HG02938 (cell line): ENCODE results near the gene MPPED1.

Source experiments
- ATAC-seq: cut with Tn5 transposase; IDR thresholded peaks from one replicate; pipeline ENCODE4 v1.9.1; 2021; ENCODE audit warnings: mild to moderate bottlenecking, moderate library complexity; ENCODE audit not compliant: unreplicated experiment

The MPPED1 gene

DNA sequence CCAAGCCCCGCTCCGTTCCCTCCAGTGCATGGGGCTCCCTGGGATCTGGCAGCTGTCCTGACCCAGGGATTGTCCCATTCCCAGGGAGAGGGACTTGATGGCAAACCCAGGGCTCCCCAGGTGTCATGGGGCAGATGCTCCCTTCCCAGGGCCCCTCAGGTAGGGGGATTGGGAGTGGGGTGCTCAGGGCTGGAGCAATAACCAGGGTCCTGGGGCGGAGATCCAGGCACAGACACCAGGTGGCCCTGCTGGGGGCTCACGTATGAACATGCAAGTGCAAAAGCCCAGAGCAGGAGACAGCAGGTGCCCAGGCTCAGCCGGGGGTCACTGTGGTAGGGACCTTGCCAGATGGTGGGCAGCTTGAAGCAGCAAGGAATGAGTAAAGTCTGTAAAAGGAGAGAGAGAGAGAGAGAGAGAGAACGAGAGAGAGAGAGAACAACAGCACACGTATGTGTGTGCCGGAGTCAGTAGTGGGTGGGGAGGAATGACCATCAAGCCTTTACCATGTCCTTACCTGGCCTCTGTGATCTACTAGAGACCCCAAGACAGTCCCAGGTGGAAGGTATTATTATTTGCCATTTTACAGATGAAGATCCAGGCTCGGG is 19.3 kb upstream of the MPPED1 start:
- no peak for ATAC-seq

DNA sequence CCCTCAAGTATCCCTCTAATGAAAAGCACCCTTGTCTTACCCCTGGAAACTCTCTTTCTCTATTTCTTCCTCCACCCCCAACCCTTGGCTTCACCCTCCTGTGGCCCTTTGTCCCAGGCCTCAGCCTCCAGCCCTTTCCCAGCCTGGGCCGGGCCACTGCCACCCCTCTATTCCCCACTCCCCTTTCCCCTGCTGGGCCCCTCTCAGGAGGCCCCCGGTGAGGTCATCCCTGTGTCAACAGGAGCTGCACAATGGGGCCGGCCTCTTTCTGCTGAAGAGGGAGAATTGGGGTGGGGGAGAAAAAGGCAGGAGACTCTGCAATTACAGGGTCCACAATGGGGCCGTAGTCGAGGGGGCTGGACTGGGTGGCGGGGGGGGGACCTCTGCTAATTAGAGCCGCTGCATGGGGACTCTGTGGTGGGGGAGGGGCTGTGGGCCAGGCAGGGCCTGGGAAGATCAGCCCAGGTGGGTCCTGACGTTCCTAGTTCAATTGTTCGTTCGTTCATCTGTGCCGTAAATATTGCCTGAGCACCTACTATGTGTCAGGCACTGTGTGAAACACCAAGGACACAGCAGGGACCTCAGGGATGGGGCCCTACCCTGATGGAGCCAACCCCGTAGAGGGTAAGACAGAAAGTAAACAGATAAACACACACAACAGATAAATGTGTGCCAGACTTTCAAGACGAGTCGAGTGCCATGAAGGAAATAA is 18.5 kb upstream of the MPPED1 start:
- ATAC-seq, result no peak

DNA sequence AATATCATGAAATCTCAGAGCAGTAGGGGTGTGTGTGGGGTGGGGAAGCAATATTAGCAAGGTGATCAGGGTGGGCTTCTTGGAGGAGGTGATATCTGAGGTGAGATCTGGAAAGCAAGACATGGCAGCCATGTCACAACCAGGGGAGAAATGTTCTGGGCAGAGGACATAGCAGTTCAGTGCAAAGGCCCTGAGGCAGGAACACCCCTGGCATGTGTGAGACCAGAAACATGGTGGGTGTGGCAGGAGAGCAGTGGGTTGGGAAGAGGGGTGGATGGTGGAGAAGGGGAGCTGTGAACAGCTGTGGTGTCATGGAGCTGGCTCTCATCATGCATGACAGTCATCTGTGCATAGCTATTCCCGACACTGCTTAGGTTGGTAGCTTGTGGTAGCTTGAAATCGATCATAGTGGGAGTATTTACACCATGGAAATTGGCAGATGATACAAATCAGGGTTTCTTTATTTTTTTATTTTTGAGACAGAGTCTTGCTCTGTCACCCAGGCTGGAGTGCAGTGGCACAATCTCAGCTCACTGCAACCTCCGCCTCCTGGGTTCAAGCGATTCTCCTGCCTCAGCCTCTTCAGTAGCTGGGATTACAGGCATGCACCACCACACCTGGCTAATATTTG is 17.9 kb upstream of the MPPED1 start:
- ATAC-seq, result no peak

DNA sequence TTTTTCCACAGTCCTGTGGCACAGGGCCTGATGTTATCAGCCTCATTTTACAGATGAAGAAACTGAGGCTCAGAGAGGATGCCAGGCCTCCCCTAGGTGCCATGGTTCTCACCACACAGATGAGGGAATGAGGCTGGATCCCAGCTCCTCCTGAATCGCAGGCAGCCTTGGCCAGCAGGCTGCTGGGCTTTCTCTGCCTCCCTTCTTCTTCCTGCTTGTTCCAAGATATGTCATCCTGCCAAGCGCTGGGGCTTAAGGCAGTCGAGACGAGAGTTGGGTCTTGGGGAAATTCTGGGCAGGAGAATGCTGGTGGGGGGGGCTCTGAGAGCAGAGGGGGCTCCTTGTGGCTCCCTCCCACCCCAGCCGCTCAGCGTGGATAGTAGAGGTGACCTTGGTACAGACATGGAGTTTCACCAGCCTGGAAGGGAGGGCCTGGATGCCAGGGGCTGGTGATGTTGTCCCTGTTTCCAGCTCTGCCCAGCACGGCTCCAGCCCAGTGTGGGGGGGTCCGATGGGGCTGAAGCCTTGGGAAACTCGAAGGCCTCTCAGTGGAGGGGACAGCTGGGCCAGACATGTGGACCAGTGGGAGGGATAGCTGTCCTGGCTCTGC is 16.6 kb upstream of the MPPED1 start:
- ATAC-seq, result no peak

DNA sequence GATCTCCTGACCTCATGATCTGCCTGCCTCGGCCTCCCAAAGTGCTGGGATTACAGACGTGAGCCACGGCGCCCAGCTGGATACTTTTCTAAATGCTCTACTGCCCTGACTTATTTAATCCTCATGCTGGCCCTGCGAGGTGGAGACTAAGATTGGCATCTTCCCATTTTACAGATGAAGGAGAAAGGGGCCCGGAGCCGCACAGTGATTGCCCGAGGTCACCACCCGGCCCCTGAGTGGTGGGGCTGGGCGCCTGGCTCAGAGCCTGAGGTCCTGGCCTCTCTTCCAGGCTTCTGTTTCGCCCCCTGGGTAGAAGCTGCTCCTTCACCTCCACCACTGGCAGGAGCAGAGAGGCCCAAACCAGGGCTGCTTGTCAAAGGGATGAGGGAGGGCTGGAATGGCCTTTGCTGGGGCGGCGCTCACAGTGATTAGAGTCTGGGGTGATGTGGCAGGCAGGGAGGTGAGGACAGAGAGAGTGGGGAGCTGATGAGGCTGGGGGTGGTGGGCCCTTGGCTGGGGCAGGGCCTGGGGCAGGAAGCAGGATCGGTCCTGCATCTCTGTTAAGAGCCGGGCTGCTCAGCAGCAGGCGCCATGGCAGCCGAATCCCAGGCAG is 15.4 kb upstream of the MPPED1 start:
- no peak for ATAC-seq

DNA sequence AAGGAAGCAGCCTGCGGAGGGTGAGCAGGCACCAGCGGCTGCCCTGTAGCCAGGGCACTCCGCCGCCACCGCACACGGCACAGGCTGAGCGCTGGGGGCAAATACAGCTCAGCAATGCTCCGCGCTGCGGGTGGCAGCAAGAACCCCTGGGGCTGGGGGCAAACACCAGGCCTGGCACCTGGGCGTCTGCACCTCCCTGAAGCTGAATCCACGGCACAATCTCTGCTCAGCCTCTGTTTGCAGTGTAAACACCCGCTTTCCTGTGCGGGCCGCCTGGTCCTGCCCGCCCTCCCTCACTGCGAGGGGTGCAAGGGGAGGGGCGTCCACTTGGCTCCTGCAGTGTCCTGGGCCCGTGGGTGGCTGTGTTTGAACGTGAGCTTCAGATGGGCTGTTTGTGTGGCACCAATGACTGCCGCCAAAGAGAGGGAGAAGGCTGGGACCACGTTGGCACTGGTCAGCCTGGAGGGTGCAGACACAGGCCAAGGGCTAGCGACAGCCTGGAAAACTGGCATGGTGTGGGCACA is 14.8 kb upstream of the MPPED1 start:
- no peak for ATAC-seq

DNA sequence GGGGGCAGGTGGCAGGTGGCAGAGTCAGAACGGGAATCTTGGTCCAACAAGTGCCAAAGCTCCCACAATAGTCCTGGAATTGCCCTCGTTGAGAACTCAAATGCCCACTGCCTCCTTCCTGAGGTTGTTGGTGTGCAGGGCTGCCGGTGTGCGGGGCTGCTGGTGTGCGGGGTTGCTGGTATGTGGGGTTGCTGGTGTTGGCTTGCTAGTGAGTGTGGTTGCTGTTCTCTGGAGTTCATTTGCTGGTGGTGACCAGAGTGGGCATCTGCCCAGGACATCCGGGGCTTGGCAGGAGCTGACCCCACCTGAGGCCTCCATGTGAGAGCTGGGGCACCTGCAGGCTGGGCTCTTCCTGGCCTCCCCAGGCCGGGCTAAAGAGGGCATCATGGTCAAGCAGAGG is 14.0 kb upstream of the MPPED1 start:
- no peak for ATAC-seq

DNA sequence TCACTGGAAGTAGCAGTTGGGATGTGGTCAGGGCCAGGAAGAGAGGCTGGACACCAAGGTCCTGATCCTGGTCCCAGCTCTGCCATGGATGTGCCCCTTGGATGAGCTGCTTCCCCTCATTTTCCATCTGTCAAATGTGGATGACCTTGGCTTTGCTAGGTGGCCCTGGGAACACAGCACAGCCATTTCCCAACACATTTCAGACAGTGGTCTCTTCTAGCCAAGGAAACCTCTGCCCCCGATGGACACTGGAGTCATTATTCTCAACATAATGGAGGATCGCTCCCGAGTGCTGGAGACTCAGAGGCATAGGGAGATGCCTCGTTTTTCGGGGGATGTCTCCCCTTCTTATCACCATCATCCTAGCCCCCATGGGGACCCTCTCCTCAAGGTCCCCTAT is 13.6 kb upstream of the MPPED1 start:
- no peak for ATAC-seq

DNA sequence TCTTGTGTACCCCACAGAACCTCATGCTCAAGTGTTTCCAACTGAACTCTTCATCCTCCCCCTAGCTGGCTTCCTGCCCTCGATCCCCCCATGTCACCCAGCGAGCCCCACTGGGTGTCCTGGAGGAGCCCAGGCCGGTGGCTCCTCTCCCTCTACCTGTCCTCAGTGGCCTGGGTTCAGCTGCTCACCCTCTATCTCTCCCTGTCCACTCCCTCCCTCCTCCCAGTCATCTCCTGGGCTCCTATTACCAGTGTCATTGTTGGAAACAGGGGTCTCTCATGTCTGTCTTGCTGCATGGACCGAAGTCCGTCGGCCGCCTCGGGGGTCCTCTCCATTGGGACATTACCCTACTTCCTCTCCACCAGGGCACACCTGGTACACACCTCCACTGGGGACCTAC is 12.9 kb upstream of the MPPED1 start:
- no peak for ATAC-seq

DNA sequence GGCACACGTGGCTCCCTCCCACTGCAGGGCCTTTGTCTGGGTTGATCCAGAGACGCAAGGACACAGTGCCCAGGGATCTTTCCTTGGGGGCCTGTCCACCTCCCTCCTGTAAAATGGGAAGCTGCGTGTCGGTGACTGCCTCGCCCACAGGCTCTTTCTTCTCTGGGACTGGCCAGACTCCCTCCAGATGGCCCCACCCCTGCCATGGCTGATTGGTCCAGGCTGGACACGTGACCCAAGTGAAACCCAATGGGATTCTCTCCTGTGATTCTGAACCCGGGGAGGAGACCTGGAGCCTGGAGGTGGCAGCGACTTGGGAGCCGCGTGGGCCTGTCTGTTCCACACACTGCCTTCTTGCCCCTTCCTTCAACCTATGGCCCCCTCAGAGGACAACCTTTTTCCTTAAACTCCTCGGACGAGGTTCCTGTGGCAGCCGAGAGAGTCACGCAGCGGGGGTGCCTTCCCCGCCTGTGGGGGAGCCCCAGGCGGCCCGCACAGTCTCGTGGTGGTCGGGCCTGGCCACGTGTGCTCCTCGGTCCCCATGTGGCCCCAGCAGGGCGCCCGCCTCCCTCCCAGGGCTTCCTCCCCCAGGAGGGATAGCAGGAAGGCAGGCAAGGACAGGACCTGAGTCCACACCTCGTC is 12.4 kb upstream of the MPPED1 start:
- ATAC-seq, result no peak

DNA sequence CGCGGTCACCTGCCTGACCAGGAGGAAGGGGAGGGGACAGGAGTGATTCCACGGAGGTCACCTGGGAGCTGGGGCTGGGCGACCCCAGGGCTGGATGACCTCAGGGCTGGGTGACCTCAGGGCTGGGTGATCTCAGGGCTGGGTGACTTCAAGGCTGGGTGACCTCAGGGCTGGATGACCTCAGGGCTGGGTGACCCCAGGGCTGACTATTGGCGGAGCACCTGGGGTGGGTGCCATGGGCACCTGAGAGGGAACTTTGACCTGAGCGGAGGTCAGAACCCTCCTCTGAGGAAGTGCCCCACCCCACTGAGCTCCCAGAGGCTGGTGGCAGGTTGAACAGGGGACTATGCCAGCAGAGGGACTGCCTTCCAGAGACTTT is 11.8 kb upstream of the MPPED1 start:
- no peak for ATAC-seq

DNA sequence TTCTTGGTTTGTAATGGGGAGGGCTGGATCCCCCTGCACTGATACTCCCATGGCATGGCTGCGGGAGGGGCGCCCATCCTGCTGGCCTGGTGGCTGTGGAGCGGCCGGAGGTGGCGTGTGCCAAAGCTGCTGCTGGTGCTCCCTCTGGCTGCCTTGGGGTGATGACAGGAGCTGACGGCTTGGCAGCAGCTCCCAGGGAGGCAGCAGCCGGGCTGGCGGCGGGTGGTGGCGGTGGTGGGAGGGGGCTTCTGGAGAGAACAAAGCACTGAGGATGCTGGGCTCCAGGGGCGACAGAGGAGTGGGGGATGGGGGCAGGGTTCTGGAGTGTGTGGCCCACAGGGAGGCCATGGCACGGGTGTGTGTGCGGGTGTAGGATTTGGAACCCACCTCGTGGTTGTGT is 11.4 kb upstream of the MPPED1 start:
- ATAC-seq, result no peak

DNA sequence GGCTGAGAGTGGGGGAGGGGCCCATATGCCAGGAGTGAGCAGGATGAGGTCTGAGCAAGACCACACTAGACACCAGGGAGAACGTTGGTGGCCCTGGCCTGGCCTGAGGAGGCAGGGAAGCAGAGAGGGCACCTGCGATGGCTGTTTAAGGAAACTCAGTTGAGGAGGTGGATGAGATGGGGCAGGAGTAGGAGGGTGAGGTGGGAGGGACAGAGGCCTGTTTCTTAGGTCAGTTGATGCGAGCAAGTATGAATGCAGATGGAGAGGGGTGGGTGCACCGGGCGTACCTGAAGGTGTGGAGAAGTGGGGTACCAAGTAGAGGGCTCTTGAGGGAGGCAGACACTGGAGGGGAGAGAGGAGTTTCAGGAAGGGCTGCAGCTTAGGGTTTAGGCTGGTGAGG is 10.6 kb upstream of the MPPED1 start:
- no peak for ATAC-seq

DNA sequence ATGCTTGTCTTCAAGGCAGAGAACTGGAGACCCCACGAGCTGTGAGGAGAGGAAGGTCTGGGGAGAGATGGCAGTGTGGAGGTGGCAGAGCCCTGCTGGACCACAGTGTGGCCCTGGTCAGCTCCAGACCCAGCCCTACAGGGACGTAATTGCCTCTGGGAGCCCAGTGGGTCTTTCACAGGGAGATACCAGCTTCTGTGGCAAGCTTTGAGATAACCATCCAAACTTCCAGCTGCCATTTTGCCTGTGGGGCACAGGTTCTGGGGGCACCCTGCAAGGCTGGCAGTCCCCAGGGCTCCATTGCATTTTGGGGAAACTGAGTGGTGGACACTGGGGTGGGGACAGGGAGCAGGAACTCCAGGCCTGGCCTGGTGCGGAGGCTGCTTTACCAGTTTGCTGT is 10.2 kb upstream of the MPPED1 start:
- no peak for ATAC-seq

DNA sequence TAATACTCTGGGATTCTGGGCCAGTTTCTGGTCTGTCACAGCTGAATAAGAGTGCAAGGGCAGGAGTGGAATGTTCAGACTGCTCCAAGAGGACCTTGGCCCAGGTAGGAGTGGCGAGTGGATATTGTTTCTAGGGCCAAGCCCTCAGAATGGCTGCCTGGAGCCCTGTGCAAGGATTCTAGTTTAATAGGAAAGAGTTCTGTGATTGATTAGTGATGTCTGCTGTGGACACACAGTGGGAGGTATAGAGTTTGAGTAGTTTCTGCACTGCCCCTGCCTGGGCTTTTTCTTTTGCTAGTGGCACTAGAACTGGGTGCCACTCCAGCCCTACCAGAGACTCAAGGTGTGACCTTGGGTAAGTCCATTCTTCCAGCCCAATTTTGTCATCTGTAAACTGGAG is 9.7 kb upstream of the MPPED1 start:
- no peak for ATAC-seq

DNA sequence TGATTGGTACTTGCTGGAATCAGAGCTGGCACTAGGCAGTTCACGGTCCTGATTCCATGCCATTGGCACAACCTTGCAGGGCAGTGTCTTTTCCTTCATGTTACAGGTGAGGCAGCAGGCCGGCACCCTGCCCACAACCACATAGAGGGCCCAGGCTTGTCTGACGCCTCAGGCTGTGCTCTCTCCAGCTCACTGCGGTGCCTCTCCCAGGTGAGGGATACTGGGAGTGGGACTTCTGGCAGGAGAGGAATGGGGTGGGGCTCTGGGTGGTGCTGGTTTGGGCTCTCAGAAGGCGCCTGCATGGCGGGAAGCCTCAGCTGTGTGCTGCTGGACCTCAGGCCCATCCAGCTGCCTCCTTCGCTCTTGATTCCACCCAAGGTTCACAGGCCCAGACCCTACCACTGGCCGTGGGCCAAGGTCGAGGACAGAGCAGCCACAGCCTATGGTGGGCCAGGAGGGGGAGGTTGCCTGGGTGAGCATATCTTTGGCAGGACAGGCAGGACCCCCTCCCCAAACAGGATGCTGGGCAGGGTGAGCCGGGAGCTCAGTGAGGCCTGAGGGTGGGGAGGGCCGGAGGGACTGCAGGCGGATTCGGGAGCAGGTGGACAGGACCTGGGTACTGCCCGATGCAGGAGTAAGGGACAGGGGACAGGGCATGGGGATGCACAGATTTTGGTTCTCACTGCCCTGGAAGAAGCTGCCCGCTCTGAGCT is 7.0 kb upstream of the MPPED1 start:
- no peak for ATAC-seq

DNA sequence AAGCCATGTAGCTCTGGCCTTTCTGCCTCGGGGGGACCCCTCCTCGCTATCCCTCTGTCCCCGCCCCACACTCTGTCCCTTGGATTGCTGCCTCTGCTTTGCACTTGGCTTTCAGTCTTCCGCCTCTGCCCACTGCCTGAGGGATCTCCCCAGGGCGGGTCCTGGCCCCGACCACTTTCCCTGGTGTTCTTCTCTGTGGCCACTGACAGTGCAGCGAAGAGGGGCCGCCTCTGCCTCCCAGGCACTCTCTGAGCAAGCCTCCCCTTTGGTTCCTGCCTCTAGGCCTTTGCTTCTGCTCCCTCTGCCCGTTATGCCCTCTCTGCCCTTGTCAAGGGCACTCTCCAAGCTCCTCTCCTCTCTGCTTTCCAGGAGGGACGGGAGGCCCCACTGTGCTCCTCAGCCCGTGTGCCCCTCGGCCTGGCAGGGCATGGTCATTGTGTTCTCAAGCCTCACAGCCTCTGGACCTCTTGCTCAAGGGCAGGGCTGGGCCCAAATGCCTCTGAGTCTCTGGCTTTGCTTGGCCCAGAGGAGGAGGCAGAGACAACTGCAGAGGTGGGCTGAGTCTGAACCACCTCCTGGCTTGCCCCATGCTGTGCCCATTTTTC is 5.5 kb upstream of the MPPED1 start:
- no peak for ATAC-seq

DNA sequence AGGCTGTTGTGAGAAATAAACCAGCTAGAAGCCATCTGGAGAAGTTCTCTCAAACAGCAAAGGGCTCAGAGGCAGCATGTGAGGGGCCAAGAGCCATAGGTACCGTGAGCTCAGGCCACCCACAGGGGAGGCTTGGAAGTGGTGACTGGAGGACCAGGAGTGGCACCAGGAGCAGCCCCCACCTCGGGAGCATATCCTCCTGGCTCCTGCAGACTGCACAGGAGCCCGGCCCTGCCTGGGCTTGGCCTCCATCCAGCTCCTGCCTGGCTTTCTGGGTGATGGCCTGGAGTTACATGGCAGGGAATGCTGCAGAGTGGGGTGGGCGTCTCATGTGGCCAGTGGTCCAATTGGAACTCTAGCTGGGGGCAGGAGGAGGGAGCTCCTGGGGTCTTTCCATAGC is 4.2 kb upstream of the MPPED1 start:
- ATAC-seq, result no peak

DNA sequence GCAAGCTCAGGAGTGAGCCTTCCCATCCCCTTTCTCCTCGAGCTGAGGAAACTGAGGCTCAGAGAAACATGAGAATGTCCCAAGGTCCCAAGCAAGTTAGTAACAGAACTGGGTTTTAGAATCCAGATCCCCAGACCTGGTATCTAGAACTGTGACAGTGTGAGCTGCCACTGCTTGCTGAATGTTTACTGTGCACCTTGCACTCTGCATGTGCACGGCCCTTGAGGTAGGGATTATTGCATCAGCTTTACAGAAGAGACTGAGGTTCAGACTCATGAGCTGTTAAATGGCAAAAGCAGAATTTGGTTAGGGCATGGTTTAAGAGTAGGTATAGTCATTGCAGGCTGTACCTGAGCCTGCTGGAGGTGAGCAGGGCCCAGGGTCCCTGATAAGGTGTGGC is 3.8 kb upstream of the MPPED1 start:
- no peak for ATAC-seq

DNA sequence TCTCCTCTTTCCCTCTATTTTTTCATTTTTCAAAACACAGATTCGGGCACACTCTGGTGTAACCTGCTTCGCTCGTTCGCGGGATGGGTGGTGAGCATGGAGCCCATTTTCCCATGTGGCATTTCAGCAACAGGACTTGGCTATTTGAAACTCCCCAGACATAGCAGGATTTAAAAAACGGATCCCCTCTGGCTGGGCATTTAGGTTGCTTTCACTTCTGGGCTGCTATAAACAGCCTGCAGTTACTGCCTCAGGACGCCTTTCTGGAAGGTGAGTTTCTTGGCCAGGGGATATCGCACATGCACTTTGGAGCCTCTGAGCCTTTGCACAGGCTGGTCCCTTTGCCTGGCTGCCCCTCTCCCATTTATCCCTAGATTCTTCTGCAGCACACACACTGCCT is 2.8 kb upstream of the MPPED1 start:
- no peak for ATAC-seq
